ENCODE measurements around the gene COL20A1. TPM values are rescaled to one million over a fixed set of nuclear protein-coding genes. Genes with fewer than 3 reads are reported as not detected.

COL20A1 gene
- total RNA-seq, 6 experiments from 2014 or later, result 0.02 TPM; not detected in 5

GRCh38 chr20:63375438-63375837 lies 82.5 kb downstream of the COL20A1 start:
- DNase-seq, result no peak
- Mint-ChIP-seq H3K27me3 (ENCODE audit: insufficient read depth) (peaks cover 15% of the 10 kb centered on the region), H3K4me1 (ENCODE audit: low read depth) (no peaks in the 10 kb centered on the region), H3K4me3 (no peak overlapping the region), H3K36me3 (ENCODE audit: low read depth) (no peaks in the 10 kb centered on the region), H3K27ac (no peak overlapping the region), H3K9me3 (no peaks in the 10 kb centered on the region)
- TF ChIP-seq CTCF (IDR thresholded peaks at IDR 0.05), result no peak

DNA sequence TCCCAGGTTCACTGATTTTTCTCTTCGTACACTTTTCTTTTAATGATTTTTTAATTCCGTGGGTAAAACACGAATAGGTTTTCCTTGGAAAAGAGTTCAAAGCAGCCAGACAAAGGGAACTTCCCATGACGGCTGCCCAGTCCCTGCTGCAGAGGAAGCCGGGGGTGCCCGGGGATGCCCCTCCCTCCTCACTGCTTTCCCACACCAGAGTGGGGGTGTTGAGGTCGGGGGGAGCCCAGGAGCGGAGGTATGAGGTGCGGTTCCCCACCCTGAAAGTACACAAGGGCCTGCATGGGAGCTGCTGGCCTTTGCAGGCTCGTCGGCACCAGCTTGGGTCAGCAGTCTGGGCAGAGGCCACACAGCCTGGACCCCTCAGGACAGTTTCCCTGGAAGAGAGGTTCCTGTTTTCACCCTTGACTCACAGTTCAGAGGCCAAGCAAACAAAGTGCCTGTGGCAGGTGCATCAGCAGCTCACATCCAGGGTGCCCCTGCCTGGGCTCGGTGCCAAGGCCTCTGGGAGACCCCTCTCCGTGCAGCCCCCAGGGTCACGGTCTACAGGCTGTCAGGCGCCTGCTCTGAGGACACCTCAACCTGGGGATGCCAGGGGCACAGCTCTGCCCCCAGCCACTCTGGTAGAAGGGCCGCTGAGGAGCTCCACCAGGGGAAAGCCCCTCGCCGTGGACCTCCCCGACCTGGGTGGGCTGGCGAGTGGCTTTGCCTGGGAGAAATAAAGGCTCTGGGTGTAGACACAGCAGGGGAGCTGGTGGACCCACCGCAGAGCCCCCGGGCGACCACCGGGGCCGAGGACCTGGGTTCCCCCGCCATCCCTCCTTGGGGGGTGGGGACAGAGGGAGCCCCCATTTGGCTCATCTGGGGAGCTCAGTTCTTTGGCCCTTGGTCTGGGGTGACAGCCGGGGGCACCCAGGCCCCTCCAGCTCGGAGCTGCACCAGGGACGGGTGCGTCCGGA lies 83.6 kb downstream of the COL20A1 start:
- TF ChIP-seq CTCF (IDR thresholded peaks at IDR 0.05), result no peak
- Mint-ChIP-seq H3K9me3 (no peaks in the 10 kb centered on the region), H3K4me1 (ENCODE audit: low read depth) (no peaks in the 10 kb centered on the region), H3K27ac (no peak overlapping the region), H3K27me3 (ENCODE audit: insufficient read depth) (peaks cover 9% of the 10 kb centered on the region), H3K36me3 (ENCODE audit: low read depth) (no peaks in the 10 kb centered on the region), H3K4me3 (no peak overlapping the region)
- no peak for DNase-seq

DNA sequence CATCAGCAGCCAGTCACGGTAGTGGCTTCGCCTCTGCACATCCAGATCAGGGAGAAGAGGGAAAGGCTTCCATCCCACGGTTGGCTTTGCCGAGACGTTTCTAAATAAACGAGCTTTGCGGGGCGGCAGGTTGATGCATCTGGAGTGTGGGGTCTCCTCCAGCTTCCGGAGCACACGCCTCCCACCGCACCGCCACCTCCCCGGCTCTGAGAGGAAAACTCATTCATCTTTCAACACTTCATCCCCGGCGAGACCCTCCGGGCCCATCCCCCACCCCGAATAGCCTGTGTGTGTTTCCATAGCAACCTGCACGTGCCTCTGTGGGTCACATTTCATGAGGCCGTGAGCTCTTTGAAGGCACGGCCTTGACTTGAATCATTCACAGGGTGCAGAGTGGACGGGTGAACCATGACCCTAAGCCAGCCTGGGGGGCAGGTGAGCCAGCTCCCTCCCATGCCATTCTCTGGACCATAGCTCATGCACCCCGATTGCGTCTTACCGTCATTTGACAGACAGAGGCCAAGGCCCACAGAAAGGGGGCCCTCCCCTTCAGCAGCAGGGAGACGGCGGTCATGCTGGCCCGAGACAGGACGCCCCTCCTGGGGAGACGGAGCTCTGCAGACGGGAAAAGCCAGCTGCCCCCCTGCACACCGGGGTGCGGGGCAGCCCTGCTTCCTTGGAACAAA lies 84.4 kb downstream of the COL20A1 start:
- no peak for DNase-seq
- Mint-ChIP-seq H3K4me1 (ENCODE audit: low read depth) (no peaks in the 10 kb centered on the region), H3K36me3 (ENCODE audit: low read depth) (no peaks in the 10 kb centered on the region), H3K4me3 (no peak overlapping the region), H3K27me3 (ENCODE audit: insufficient read depth) (peaks cover 9% of the 10 kb centered on the region), H3K27ac (no peak overlapping the region), H3K9me3 (no peaks in the 10 kb centered on the region)
- TF ChIP-seq CTCF (IDR thresholded peaks at IDR 0.05), result no peak

- H3K4me3 Mint-ChIP-seq, result no peak overlapping the region
Observed at GRCh38 chr20:63377951-63378381, 85.0 kb downstream of the COL20A1 start.

DNA sequence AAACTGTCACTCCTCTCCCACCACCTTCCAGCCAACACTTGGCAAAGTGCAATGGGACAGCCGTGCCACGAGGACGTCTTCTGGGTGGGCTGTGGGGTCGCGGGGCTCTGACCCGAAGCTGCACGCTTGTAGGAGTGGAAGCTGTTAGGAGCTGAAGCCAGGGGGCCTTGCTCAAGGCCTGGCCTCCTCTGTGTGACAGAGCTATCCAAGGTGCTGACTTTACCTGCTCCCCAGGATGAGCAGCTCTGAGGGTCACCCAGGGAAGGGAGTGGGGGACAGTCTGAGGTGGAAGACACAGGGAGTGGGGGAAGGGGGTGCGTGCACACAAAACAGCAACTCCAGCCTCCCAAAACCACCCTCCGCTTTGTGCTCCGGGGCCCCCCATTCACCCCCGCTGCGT lies 85.6 kb downstream of the COL20A1 start:
- Mint-ChIP-seq H3K4me1 (ENCODE audit: low read depth) (no peaks in the 10 kb centered on the region), H3K27me3 (ENCODE audit: insufficient read depth) (peaks cover 8% of the 10 kb centered on the region), H3K9me3 (no peaks in the 10 kb centered on the region), H3K36me3 (ENCODE audit: low read depth) (no peaks in the 10 kb centered on the region), H3K4me3 (no peak overlapping the region), H3K27ac (no peak overlapping the region)
- DNase-seq, result no peak
- no peak for TF ChIP-seq CTCF (IDR thresholded peaks at IDR 0.05)

More at GRCh38 chr20:63377951-63378381, 85.0 kb downstream of the COL20A1 start:
- H3K27ac Mint-ChIP-seq, result no peak overlapping the region
- no peaks in the 10 kb centered on the region for H3K4me1 Mint-ChIP-seq (ENCODE audit: low read depth)
- H3K9me3 Mint-ChIP-seq, result no peaks in the 10 kb centered on the region
- no peak for DNase-seq
- peaks cover 9% of the 10 kb centered on the region for H3K27me3 Mint-ChIP-seq (ENCODE audit: insufficient read depth)
- TF ChIP-seq CTCF (IDR thresholded peaks at IDR 0.05), result no peak
- no peaks in the 10 kb centered on the region for H3K36me3 Mint-ChIP-seq (ENCODE audit: low read depth)
